ENCODE measurements around the gene NDOR1.

NDOR1 gene

DNA sequence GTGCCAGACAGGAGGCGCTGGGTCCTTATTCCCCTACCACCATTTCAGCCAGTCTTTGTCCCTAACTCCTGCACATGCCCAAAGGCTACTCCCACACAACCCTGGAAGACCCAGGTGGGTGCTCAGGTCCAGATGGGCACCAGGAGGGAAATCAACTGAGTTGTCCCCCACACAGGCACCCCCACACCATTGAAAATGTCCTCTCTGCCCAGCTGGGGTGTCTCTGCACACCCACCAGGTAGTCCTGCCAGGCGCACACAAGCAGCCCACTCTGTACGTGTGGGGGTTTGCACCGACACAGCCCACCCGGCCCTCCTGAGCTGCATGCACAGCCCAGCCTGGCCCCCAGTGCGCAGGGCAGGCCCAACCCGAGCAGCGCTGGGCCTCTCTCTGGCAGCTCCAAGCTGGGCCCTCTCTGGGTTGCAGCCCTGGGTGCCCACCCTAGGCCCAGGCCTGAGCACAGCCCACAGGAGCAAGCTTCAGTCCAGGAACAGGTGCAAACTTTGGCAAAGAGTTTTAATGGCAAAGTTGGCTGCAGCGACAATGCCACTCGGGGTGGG, 14.3 kb downstream of the NDOR1 start:
- Histone ChIP-seq H3K36me3 (ENCODE audit: control insufficient read depth, low read length) (peaks cover 18% of the 10 kb centered on the region), H3K4me2 (ENCODE audit: low read length) (no peak overlapping the region), H3K4me3 (ENCODE audit: low read length) (no peak overlapping the region), H3K27ac (ENCODE audit: low read depth, low read length) (no peak overlapping the region), H3K79me2 (ENCODE audit: control insufficient read depth, low read length) (peaks cover 5% of the 10 kb centered on the region), H3F3A (ENCODE audit: control insufficient read depth, insufficient read depth) (peaks cover 6% of the 10 kb centered on the region), H3K27me3 (ENCODE audit: control insufficient read depth, low read length) (no peaks in the 10 kb centered on the region), H3K9me2 (replicated peaks; ENCODE audit: control insufficient read depth, low read length) (no peaks in the 10 kb centered on the region), H3K9me3 (ENCODE audit: control insufficient read depth, insufficient read depth, low read length) (no peaks in the 10 kb centered on the region), H4K20me1 (ENCODE audit: control insufficient read depth, insufficient read depth, low read depth, low read length) (no peaks in the 10 kb centered on the region), H3K4me1 (ENCODE audit: control insufficient read depth, low read length) (peaks cover 20% of the 10 kb centered on the region)
- no peak for TF ChIP-seq EZH2phosphoT487 (IDR thresholded peaks at IDR 0.05; ENCODE audit: borderline replicate concordance, low read length)
- TF ChIP-seq, protein P1, sequence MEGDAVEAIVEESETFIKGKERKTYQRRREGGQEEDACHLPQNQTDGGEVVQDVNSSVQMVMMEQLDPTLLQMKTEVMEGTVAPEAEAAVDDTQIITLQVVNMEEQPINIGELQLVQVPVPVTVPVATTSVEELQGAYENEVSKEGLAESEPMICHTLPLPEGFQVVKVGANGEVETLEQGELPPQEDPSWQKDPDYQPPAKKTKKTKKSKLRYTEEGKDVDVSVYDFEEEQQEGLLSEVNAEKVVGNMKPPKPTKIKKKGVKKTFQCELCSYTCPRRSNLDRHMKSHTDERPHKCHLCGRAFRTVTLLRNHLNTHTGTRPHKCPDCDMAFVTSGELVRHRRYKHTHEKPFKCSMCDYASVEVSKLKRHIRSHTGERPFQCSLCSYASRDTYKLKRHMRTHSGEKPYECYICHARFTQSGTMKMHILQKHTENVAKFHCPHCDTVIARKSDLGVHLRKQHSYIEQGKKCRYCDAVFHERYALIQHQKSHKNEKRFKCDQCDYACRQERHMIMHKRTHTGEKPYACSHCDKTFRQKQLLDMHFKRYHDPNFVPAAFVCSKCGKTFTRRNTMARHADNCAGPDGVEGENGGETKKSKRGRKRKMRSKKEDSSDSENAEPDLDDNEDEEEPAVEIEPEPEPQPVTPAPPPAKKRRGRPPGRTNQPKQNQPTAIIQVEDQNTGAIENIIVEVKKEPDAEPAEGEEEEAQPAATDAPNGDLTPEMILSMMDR (IDR thresholded peaks at IDR 0.05; ENCODE audit: low read depth, low read length, poor library complexity, severe bottlenecking): no peak

DNA sequence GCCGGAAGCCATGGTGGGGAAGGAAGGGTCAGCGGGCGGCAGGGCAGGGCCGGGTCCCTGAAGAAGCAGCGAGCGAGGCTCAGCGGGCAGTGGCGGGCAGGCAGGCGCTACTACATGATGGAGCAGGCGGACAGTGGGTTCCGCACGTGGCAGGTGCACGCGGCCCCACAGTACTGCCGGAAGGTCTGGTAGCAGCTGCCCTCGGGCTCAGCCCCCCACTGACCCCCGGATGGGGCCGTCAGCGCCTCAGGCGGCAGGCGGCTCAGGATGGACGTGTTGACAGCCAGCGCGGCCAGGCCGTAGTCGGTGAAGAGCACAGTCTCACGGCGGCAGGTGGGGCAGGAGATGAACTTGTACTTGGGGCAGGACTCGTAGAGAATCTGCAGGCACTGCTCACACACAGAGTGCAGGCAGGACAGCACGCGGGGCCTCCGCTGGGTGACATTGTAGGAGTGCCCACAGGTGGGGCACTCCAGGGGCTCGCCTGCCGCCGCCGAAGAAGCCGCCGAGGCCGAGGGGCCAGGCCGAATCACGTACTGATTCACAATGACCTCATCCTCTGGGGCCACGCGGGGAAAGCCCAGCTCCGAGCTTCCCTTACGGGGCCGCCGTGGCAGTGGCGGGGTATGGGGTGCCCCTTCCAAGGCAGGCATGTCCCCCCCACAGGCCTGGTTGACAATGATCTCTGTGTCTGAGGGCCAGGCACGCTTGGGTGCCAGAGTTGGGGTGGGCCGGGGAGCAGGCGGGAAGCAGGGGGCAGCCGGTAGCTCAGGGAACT, 15.0 kb downstream of the NDOR1 start:
- Histone ChIP-seq H3K4me3 (ENCODE audit: low read length) (no peak overlapping the region), H3K4me1 (ENCODE audit: control insufficient read depth, low read length) (peaks cover 27% of the 10 kb centered on the region), H3K79me2 (ENCODE audit: control insufficient read depth, low read length) (peaks cover 5% of the 10 kb centered on the region), H3K4me2 (ENCODE audit: low read length) (no peak overlapping the region), H3K9me3 (ENCODE audit: control insufficient read depth, insufficient read depth, low read length) (no peaks in the 10 kb centered on the region), H3F3A (ENCODE audit: control insufficient read depth, insufficient read depth) (peaks cover 6% of the 10 kb centered on the region), H3K27me3 (ENCODE audit: control insufficient read depth, low read length) (no peaks in the 10 kb centered on the region), H3K9me2 (replicated peaks; ENCODE audit: control insufficient read depth, low read length) (no peaks in the 10 kb centered on the region), H3K36me3 (ENCODE audit: control insufficient read depth, low read length) (peaks cover 16% of the 10 kb centered on the region), H3K27ac (ENCODE audit: low read depth, low read length) (no peak overlapping the region), H4K20me1 (ENCODE audit: control insufficient read depth, insufficient read depth, low read depth, low read length) (no peaks in the 10 kb centered on the region)
- TF ChIP-seq, protein P1 (IDR thresholded peaks at IDR 0.05; ENCODE audit: low read depth, low read length, poor library complexity, severe bottlenecking): no peak
- TF ChIP-seq EZH2phosphoT487 (IDR thresholded peaks at IDR 0.05; ENCODE audit: borderline replicate concordance, low read length): no peak

DNA sequence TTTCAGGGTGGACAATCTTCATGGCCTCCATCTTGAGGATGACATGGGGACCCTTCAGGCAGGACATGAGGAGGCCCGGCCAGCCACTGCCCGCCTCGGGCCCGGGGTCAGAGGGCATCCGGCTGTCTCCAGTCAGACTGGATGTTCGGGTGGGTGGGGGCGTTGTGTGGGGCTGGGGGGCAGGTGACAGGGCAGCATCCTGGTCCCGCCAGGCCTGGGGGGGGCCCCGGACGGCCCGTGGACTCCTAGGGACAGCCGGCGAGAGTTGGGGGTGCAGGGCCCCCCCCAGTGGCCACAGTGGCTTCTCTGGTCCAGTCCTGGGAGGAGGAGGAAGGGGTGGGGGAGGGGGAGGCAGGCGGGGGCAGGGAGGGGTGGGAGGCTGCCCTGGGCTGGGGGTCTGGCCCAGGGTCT, 15.6 kb downstream of the NDOR1 start:
- H4K20me1 ChIP-seq (ENCODE audit: control insufficient read depth, insufficient read depth, low read depth, low read length): no peaks in the 10 kb centered on the region
- H3F3A ChIP-seq (ENCODE audit: control insufficient read depth, insufficient read depth): peaks cover 6% of the 10 kb centered on the region
- no peaks in the 10 kb centered on the region for H3K9me2 ChIP-seq (replicated peaks; ENCODE audit: control insufficient read depth, low read length)
- peaks cover 5% of the 10 kb centered on the region for H3K79me2 ChIP-seq (ENCODE audit: control insufficient read depth, low read length)
- H3K27ac ChIP-seq (ENCODE audit: low read depth, low read length): no peak overlapping the region
- H3K4me2 ChIP-seq (ENCODE audit: low read length): no peak overlapping the region
- no peaks in the 10 kb centered on the region for H3K27me3 ChIP-seq (ENCODE audit: control insufficient read depth, low read length)
- H3K4me3 ChIP-seq (ENCODE audit: low read length): no peak overlapping the region
- peaks cover 27% of the 10 kb centered on the region for H3K4me1 ChIP-seq (ENCODE audit: control insufficient read depth, low read length)
- TF ChIP-seq, protein P1 (IDR thresholded peaks at IDR 0.05; ENCODE audit: low read depth, low read length, poor library complexity, severe bottlenecking): no peak
- no peak for TF ChIP-seq EZH2phosphoT487 (IDR thresholded peaks at IDR 0.05; ENCODE audit: borderline replicate concordance, low read length)
- H3K9me3 ChIP-seq (ENCODE audit: control insufficient read depth, insufficient read depth, low read length): no peaks in the 10 kb centered on the region
- H3K36me3 ChIP-seq (ENCODE audit: control insufficient read depth, low read length): peaks cover 11% of the 10 kb centered on the region
